ENCODE results near the gene OBP2A. TPM values are rescaled to one million over a fixed set of nuclear protein-coding genes. Genes with fewer than 3 reads are reported as not detected.

The OBP2A gene
- polyA plus RNA-seq, 3 donors, result not detected

DNA sequence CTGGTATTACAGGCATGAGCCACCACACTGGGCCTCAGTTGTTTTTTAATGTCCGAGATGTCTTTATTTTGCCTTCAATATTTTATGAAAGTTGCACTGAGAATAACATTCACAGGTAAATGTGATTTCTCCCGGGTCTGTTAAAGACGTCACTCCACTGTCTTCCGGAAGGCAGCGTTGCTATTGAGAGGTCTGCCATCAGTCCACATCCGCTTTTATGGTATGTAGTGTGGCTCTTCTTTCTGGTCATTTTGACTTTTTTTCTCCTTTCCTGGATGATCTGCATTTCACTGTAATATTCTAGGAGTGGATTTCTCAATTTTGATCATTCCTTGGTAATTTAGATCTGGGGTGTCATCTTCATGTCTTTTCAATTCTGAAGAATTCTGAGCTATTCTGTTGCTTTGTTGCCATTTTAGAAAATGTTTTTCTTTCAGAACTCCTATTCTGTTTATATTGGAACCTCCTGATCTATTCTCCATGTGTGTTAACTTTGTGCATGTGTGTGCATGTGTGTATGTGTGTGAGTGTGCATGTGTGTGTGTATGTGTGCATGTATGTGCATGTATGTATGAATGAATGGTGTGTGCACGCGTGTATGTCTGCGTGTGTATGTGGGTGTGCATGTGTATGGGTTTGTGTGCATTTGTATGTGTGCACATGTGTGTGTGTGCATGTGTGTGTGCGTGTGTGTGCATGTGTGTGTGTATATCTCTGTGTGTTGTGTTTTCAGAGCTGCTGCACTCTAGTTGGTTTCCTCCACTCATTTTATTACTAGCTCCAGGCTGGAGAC is 26.6 kb upstream of the OBP2A start:
- H3K9me3 Mint-ChIP-seq, result peaks cover 0 to 2% (median 0%) of the 10 kb centered on the region in 7 donors
- intact Hi-C loops (cut with micrococcal nuclease), result no loop called here
- no peaks in the 10 kb centered on the region for H3K27me3 ChIP-seq (ENCODE audit: control insufficient read depth in 2 of 2, insufficient read depth in 2 of 2, low read length in 2 of 2)
- no peak overlapping the region for H3K9ac ChIP-seq (ENCODE audit: insufficient read depth, low read length, poor library complexity, severe bottlenecking)
- 100% methylated on average over 3 of the region's 10 CpGs for WGBS (ENCODE audit: insufficient coverage)
- no peak overlapping the region for H3K27ac Mint-ChIP-seq
- H3K9me3 ChIP-seq (replicated peaks in 1 of 2; ENCODE audit: control insufficient read depth in 1 of 2, insufficient read depth in 1 of 2, low read length in 2 of 2), result no peaks in the 10 kb centered on the region
- DNase-seq, result no peak
- H3K27me3 Mint-ChIP-seq (ENCODE audit: low read depth in 3 of 3), result peaks cover 11 to 24% (median 13%) of the 10 kb centered on the region in 3 donors
- no peaks in the 10 kb centered on the region for H3K4me1 ChIP-seq (ENCODE audit: control insufficient read depth in 1 of 2, insufficient read depth in 2 of 2, low read length in 2 of 2)
- H2AFZ ChIP-seq (ENCODE audit: insufficient read depth, low read depth, low read length, poor library complexity, severe bottlenecking), result no peak overlapping the region
- H3K27ac ChIP-seq (ENCODE audit: low read depth in 1 of 2, low read length in 2 of 2), result no peak overlapping the region
- TF ChIP-seq CTCF (IDR thresholded peaks at IDR 0.05), result no peak
- no peaks in the 10 kb centered on the region for H3K79me2 ChIP-seq (ENCODE audit: insufficient read depth, low read length)
- no peak overlapping the region for H3K4me3 Mint-ChIP-seq
- H3K4me2 ChIP-seq (replicated peaks; ENCODE audit: extremely low read depth, low read length, poor library complexity, severe bottlenecking), result no peak overlapping the region
- no peaks in the 10 kb centered on the region for H3K4me1 Mint-ChIP-seq
- H3K4me3 ChIP-seq (replicated peaks in 1 of 3; ENCODE audit: low read depth in 2 of 3, low read length in 3 of 3), result no peak overlapping the region
- no peaks in the 10 kb centered on the region for H3K36me3 Mint-ChIP-seq
- no peaks in the 10 kb centered on the region for H4K20me1 ChIP-seq (ENCODE audit: insufficient read depth, low read length)
- no peaks in the 10 kb centered on the region for H3K36me3 ChIP-seq (replicated peaks in 1 of 2; ENCODE audit: control insufficient read depth in 1 of 2, insufficient read depth in 2 of 2, low read length in 2 of 2)

DNA sequence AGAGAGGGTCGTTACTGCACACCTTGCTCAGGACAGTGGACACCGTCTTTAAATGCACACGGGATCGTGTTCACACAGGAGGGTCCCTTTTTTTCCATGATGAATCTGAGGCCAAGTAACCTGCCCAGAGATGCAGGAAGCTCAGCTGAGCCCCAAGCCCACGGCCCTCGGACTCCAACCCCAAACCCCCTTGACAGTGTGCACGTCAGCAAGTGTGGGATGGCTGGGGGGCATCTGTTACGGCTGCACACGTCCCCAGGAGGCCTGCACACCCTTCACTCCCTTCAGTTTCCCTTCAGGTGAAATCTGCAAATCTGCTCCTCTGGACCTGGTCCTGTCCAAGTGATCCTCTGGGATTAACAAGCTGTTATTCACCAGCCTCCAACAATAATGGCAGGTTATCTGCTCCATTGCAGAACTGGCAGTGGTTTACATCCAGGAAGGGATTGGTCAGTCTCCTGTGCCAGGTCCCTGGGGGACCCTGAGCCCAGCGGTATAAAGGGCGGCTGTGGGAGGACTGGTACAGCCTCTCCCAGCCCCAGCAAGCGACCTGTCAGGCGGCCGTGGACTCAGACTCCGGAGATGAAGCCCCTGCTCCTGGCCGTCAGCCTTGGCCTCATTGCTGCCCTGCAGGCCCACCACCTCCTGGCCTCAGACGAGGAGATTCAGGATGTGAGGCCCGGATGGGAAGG is 24.9 kb upstream of the OBP2A start, which contains the start of gene LCN1:
LCN1 (plus strand) TSS at position 525 of the 692 bp plus-strand sequence; CDS start at position 583, 58 bp downstream.
- no peak within 1 kb of the TSS for H3K4me2 ChIP-seq (replicated peaks; ENCODE audit: extremely low read depth, low read length, poor library complexity, severe bottlenecking)

More for the DNA sequence above, 24.9 kb upstream of the OBP2A start, which contains the start of gene LCN1:
- H3K9me3 ChIP-seq (replicated peaks in 1 of 2; ENCODE audit: control insufficient read depth in 1 of 2, insufficient read depth in 1 of 2, low read length in 2 of 2), result no peaks in the 10 kb centered on the region
- H3K9me3 Mint-ChIP-seq, result peaks cover 0 to 2% (median 0%) of the 10 kb centered on the region in 7 donors
- no peaks in the 10 kb centered on the region for H3K4me1 Mint-ChIP-seq
- no peak within 1 kb of the TSS for H3K9ac ChIP-seq (ENCODE audit: insufficient read depth, low read length, poor library complexity, severe bottlenecking)
- H3K4me1 ChIP-seq (ENCODE audit: control insufficient read depth in 1 of 2, insufficient read depth in 2 of 2, low read length in 2 of 2), result no peaks in the 10 kb centered on the region
- no peak for DNase-seq
- H3K27ac Mint-ChIP-seq, result peak within 1 kb of the TSS in 1 of 7 donors; percentile 81
- H3K4me3 Mint-ChIP-seq, result no peak within 1 kb of the TSS
- no peaks in the 10 kb centered on the region for H3K36me3 Mint-ChIP-seq
- H4K20me1 ChIP-seq (ENCODE audit: insufficient read depth, low read length), result no peaks in the 10 kb centered on the region
- no peaks in the 10 kb centered on the region for H3K79me2 ChIP-seq (ENCODE audit: insufficient read depth, low read length)
- H3K4me3 ChIP-seq (replicated peaks in 1 of 3; ENCODE audit: low read depth in 2 of 3, low read length in 3 of 3), result no peak within 1 kb of the TSS
- H3K36me3 ChIP-seq (replicated peaks in 1 of 2; ENCODE audit: control insufficient read depth in 1 of 2, insufficient read depth in 2 of 2, low read length in 2 of 2), result no peaks in the 10 kb centered on the region
- intact Hi-C loops (cut with micrococcal nuclease), result no loop called here
- no peak within 1 kb of the TSS for H2AFZ ChIP-seq (ENCODE audit: insufficient read depth, low read depth, low read length, poor library complexity, severe bottlenecking)
- no peak for TF ChIP-seq CTCF (IDR thresholded peaks at IDR 0.05)
- H3K27ac ChIP-seq (ENCODE audit: low read depth in 1 of 2, low read length in 2 of 2), result no peak within 1 kb of the TSS
- H3K27me3 ChIP-seq (ENCODE audit: control insufficient read depth in 2 of 2, insufficient read depth in 2 of 2, low read length in 2 of 2), result no peaks in the 10 kb centered on the region
- H3K27me3 Mint-ChIP-seq (ENCODE audit: low read depth in 3 of 3), result peaks cover 10 to 24% (median 16%) of the 10 kb centered on the region in 3 donors
- WGBS (ENCODE audit: insufficient coverage), result 95% methylated on average over 12 of the region's 18 CpGs
